K562 (cell line): ENCODE measurements around the gene GP1BA. TPM values are rescaled to one million over a fixed set of nuclear protein-coding genes. Genes with fewer than 3 reads are reported as not detected.

Experiments used
- CREB1 ChIP-seq, 2 experiments: sonication (generic) in 1 of 2; formaldehyde crosslinking in 1 of 2; IDR thresholded peaks; 2 replicates each; pipeline versions ENCODE4 v1.6.1 to v1.8.0; 2012 to 2022; ENCODE audit warnings: inconsistent platforms in 1 of 2, mild to moderate bottlenecking in 1 of 2, missing genetic modification reagents in 1 of 2, moderate library complexity in 1 of 2
- GABPB1 ChIP-seq: sonication (generic); formaldehyde crosslinking; IDR thresholded peaks from 2 replicates; pipeline ENCODE4 v1.8.0; 2022; ENCODE audit warnings: mild to moderate bottlenecking, missing genetic modification reagents
- MBD2 ChIP-seq: sonication (generic); IDR thresholded peaks from 2 replicates; pipeline ENCODE4 v1.6.1; 2016; ENCODE audit warnings: low read depth, borderline replicate concordance
- MYNN ChIP-seq, 2 experiments: sonication (generic); formaldehyde crosslinking in 1 of 2; IDR thresholded peaks; 2 replicates each; pipeline versions ENCODE4 v1.5.0 to v1.6.1; 2016 to 2020; ENCODE audit warnings: antibody characterized with exemption in 1 of 2, missing genetic modification reagents in 1 of 2
- NR1H2 ChIP-seq: sonication (generic); formaldehyde crosslinking; IDR thresholded peaks from 2 replicates; pipeline ENCODE4 v1.4.0; 2020; ENCODE audit warnings: mild to moderate bottlenecking, missing genetic modification reagents
- POLR2A ChIP-seq: fragments of 450-650 bp; conservative IDR thresholded peaks from 2 replicates; pipeline ENCODE4 v1.6.1; 2016
- POLR2G ChIP-seq: fragments of 200-400 bp; formaldehyde crosslinking; IDR thresholded peaks from 2 replicates; pipeline ENCODE4 v1.6.1; 2017; ENCODE audit warnings: low read depth, mild to moderate bottlenecking, antibody characterized with exemption, low read length, moderate library complexity
- RBM22 ChIP-seq: fragments of 200-400 bp; formaldehyde crosslinking; IDR thresholded peaks from 2 replicates; pipeline ENCODE4 v1.6.1; 2018; ENCODE audit warnings: low read length, low read depth; ENCODE audit not compliant: poor library complexity, severe bottlenecking
- SUPT5H ChIP-seq: fragments of 450-650 bp; IDR thresholded peaks from 2 replicates; pipeline ENCODE4 v1.6.1; 2016
- TRIM24 ChIP-seq, 2 experiments: fragments of 450-650 bp; IDR thresholded peaks; 2 replicates each; pipeline ENCODE4 v1.6.1; 2016
- ZBTB1 ChIP-seq: sonication (generic); formaldehyde crosslinking; IDR thresholded peaks from 2 replicates; pipeline ENCODE4 v1.8.1; 2023; ENCODE audit warnings: missing genetic modification reagents, low read depth, mild to moderate bottlenecking, borderline replicate concordance
- ZBTB17 ChIP-seq: fragments of 450-650 bp; formaldehyde crosslinking; IDR thresholded peaks from 2 replicates; pipeline ENCODE4 v1.4.0; 2020; ENCODE audit warnings: mild to moderate bottlenecking
- polyA plus RNA-seq, 8 experiments: library from polyadenylated mRNA; depleted of rRNA in 4 of 8; stranded (reverse) in 5 of 8; unstranded in 3 of 8; fragments of >200 nt; fragmentation: Nextera tagmentation in 2 of 8; fragmentation: Illumina TruSeq in 1 of 8; extraction: Ambion mirVana in 2 of 8; extraction: Trizol in 1 of 8; gene quantifications; 2 replicates each; pipeline versions ENCODE4 v1.2.1 to v1.2.3, GENCODE V29; 2011 to 2014; ENCODE audit warnings: inconsistent platforms in 1 of 8, missing spikeins in 1 of 8
- total RNA-seq, 7 experiments: library from RNA; depleted of rRNA in 6 of 7; stranded (reverse); fragments of >200 nt in 6 of 7; fragmentation: Illumina TruSeq in 2 of 7; extraction: Trizol in 2 of 7; gene quantifications; 2 replicates each; pipeline versions ENCODE4 v1.2.1 to v1.2.3, GENCODE V29; 2011 to 2021; ENCODE audit warnings: low replicate concordance in 1 of 7
- TF ChIP-seq, protein P1 (sequence below): fragments of 450-650 bp; formaldehyde crosslinking; conservative IDR thresholded peaks from 2 replicates; pipeline ENCODE4 v1.4.0; 2022; ENCODE audit warnings: mild to moderate bottlenecking, missing genetic modification characterization

Gene GP1BA
- total and polyA plus RNA-seq, 9 of the 15 experiments (the other 6 are each of a cell fraction or from before 2014, with no cell fraction given), result 0.01 TPM; not detected in 8

DNA sequence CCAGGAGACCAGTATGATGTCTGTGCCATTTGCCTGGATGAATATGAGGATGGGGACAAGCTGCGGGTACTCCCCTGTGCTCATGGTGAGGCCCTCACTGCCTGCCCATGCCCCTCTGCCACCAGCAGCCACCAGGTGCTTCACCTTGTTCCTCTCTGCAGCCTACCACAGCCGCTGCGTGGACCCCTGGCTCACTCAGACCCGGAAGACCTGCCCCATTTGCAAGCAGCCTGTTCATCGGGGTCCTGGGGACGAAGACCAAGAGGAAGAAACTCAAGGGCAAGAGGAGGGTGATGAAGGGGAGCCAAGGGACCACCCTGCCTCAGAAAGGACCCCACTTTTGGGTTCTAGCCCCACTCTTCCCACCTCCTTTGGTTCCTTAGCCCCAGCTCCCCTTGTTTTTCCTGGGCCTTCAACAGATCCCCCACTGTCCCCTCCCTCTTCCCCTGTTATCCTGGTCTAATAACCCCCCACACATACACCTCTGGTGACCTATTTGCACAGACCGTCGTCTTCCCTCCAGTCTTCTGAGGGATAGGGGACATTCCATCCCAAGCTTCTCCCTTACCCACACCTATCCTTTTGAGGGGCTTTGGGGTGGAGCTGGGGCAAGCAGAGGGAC, 12.6 kb downstream of the GP1BA start (continued):
- TF ChIP-seq NR1H2 (CRISPR knock-in tag) (no peak), GABPB1 (CRISPR knock-in tag) (0 out of 2 replicates have a peak, but pooled peaks have one; percentile 42), POLR2G (peak; percentile 79), TRIM24 (IDR thresholded peaks at IDR 0.05) (peak in 1 of 2 experiments; percentile 25; a peak in 1 of 4 replicates), ZBTB1 (0 out of 2 replicates have a peak, but pooled peaks have one; percentile 20), CREB1 (IDR thresholded peaks at IDR 0.05) (no peak), CREB1 (CRISPR knock-in tag; IDR thresholded peaks at IDR 0.05) (no peak), ZBTB17 (CRISPR knock-in tag) (peak; percentile 6; the same call in 1 of the 2 replicates), POLR2A (peak; percentile 86), SUPT5H (peak; percentile 84), RBM22 (peak; percentile 94), MBD2 (0 out of 2 replicates have a peak, but pooled peaks have one; percentile 12), MYNN (IDR thresholded peaks at IDR 0.05) (0 out of 2 replicates have a peak, but pooled peaks have one; percentile 63), MYNN (CRISPR knock-in tag; IDR thresholded peaks at IDR 0.05) (no peak)
- TF ChIP-seq, protein P1, sequence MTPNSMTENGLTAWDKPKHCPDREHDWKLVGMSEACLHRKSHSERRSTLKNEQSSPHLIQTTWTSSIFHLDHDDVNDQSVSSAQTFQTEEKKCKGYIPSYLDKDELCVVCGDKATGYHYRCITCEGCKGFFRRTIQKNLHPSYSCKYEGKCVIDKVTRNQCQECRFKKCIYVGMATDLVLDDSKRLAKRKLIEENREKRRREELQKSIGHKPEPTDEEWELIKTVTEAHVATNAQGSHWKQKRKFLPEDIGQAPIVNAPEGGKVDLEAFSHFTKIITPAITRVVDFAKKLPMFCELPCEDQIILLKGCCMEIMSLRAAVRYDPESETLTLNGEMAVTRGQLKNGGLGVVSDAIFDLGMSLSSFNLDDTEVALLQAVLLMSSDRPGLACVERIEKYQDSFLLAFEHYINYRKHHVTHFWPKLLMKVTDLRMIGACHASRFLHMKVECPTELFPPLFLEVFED (CRISPR knock-in tag), result peak; percentile 84
